Measurements from ENCODE around the gene GNMT.

Gene GNMT

GRCh38 chr6:42978487-42978838, 17.9 kb downstream of the GNMT start:
- no peaks in the 10 kb centered on the region for H3K27me3 ChIP-seq (ENCODE audit: low read depth, low read length)
- H3K36me3 ChIP-seq (replicated peaks; ENCODE audit: low read depth, low read length), result peaks cover 11% of the 10 kb centered on the region
- peak overlapping the region; percentile 43 for H2AFZ ChIP-seq (ENCODE audit: low read depth, low read length)
- peaks cover 26% of the 10 kb centered on the region for H3K79me2 ChIP-seq (ENCODE audit: low read length)
- peaks cover 14% of the 10 kb centered on the region; the same call in 1 of the 2 replicates for H3K4me1 ChIP-seq (ENCODE audit: low read length)
- peak overlapping the region; percentile 91 for H3K4me3 ChIP-seq (ENCODE audit: low read length)
- peak overlapping the region; percentile 76 for H3K27ac ChIP-seq (ENCODE audit: low read length)
- no peaks in the 10 kb centered on the region for H3K9me3 ChIP-seq (ENCODE audit: insufficient read depth, low read length)
- H4K20me1 ChIP-seq (ENCODE audit: insufficient read depth, low read length), result no peaks in the 10 kb centered on the region
- TF ChIP-seq EZH2phosphoT487 (IDR thresholded peaks at IDR 0.05; ENCODE audit: low read depth), result no peak
- no peak for TF ChIP-seq CTCF (IDR thresholded peaks at IDR 0.05; ENCODE audit: low read depth, low read length)
- peak overlapping the region; percentile 93 for H3K9ac ChIP-seq (ENCODE audit: low read length)
- H3K4me2 ChIP-seq (ENCODE audit: low read length), result peak overlapping the region; percentile 96

GRCh38 chr6:42978839-42979522, 18.4 kb downstream of the GNMT start, which contains the start of gene PEX6:
Gene PEX6 (minus strand): TSS chr6:42979181. CDS start chr6:42979150, 31 bp downstream.
- H3K4me1 ChIP-seq (ENCODE audit: low read length), result peaks cover 19% of the 10 kb centered on the region; the same call in 1 of the 2 replicates
- peak within 1 kb of the TSS; percentile 96 for H2AFZ ChIP-seq (ENCODE audit: low read depth, low read length)
- peaks cover 8% of the 10 kb centered on the region for H3K36me3 ChIP-seq (replicated peaks; ENCODE audit: low read depth, low read length)
- H3K4me3 ChIP-seq (ENCODE audit: low read length), result peak within 1 kb of the TSS; percentile 91
- no peaks in the 10 kb centered on the region for H4K20me1 ChIP-seq (ENCODE audit: insufficient read depth, low read length)
- H3K79me2 ChIP-seq (ENCODE audit: low read length), result peaks cover 26% of the 10 kb centered on the region
- H3K9me3 ChIP-seq (ENCODE audit: insufficient read depth, low read length), result no peaks in the 10 kb centered on the region
- peak within 1 kb of the TSS; percentile 93 for H3K9ac ChIP-seq (ENCODE audit: low read length)
- TF ChIP-seq CTCF (IDR thresholded peaks at IDR 0.05; ENCODE audit: low read depth, low read length) (no peak), EZH2phosphoT487 (IDR thresholded peaks at IDR 0.05; ENCODE audit: low read depth) (no peak)
- no peaks in the 10 kb centered on the region for H3K27me3 ChIP-seq (ENCODE audit: low read depth, low read length)
- peak within 1 kb of the TSS; percentile 96 for H3K4me2 ChIP-seq (ENCODE audit: low read length)
- peak within 1 kb of the TSS; percentile 76 for H3K27ac ChIP-seq (ENCODE audit: low read length)

- H3K36me3 ChIP-seq (replicated peaks; ENCODE audit: low read depth, low read length), result peaks cover 7% of the 10 kb centered on the region
- peaks cover 19% of the 10 kb centered on the region; the same call in 1 of the 2 replicates for H3K4me1 ChIP-seq (ENCODE audit: low read length)
- H3K4me3 ChIP-seq (ENCODE audit: low read length), result peak overlapping the region; percentile 91
- peak overlapping the region; percentile 96 for H3K4me2 ChIP-seq (ENCODE audit: low read length)
- H3K27me3 ChIP-seq (ENCODE audit: low read depth, low read length), result no peaks in the 10 kb centered on the region
- TF ChIP-seq EZH2phosphoT487 (IDR thresholded peaks at IDR 0.05; ENCODE audit: low read depth), result no peak
- no peak for TF ChIP-seq CTCF (IDR thresholded peaks at IDR 0.05; ENCODE audit: low read depth, low read length)
- peak overlapping the region; percentile 96 for H2AFZ ChIP-seq (ENCODE audit: low read depth, low read length)
- H3K9ac ChIP-seq (ENCODE audit: low read length), result peak overlapping the region; percentile 93
- H3K79me2 ChIP-seq (ENCODE audit: low read length), result peaks cover 28% of the 10 kb centered on the region
- no peaks in the 10 kb centered on the region for H4K20me1 ChIP-seq (ENCODE audit: insufficient read depth, low read length)
- H3K9me3 ChIP-seq (ENCODE audit: insufficient read depth, low read length), result no peaks in the 10 kb centered on the region
- peak overlapping the region; percentile 76 for H3K27ac ChIP-seq (ENCODE audit: low read length)
Observed at GRCh38 chr6:42979523-42980177, 19.1 kb downstream of the GNMT start.

- no peak overlapping the region for H3K27ac ChIP-seq (ENCODE audit: low read length)
- H2AFZ ChIP-seq (ENCODE audit: low read depth, low read length), result no peak overlapping the region
Observed at GRCh38 chr6:42981836-42982235, 21.3 kb downstream of the GNMT start.

More at GRCh38 chr6:42981836-42982235, 21.3 kb downstream of the GNMT start:
- no peak overlapping the region for H3K9ac ChIP-seq (ENCODE audit: low read length)
- H3K36me3 ChIP-seq (replicated peaks; ENCODE audit: low read depth, low read length), result peaks cover 6% of the 10 kb centered on the region
- peaks cover 24% of the 10 kb centered on the region for H3K4me1 ChIP-seq (ENCODE audit: low read length)
- no peak overlapping the region for H3K4me3 ChIP-seq (ENCODE audit: low read length)
- H4K20me1 ChIP-seq (ENCODE audit: insufficient read depth, low read length), result no peaks in the 10 kb centered on the region
- H3K9me3 ChIP-seq (ENCODE audit: insufficient read depth, low read length), result no peaks in the 10 kb centered on the region
- H3K4me2 ChIP-seq (ENCODE audit: low read length), result no peak overlapping the region
- TF ChIP-seq EZH2phosphoT487 (IDR thresholded peaks at IDR 0.05; ENCODE audit: low read depth) (no peak), CTCF (IDR thresholded peaks at IDR 0.05; ENCODE audit: low read depth, low read length) (no peak)
- H3K27me3 ChIP-seq (ENCODE audit: low read depth, low read length), result no peaks in the 10 kb centered on the region
- peaks cover 45% of the 10 kb centered on the region for H3K79me2 ChIP-seq (ENCODE audit: low read length)
